OCI-LY7 (cell line): ENCODE data around the gene ZNF415.

ENCODE experiments used
- CTCF ChIP-seq: fragments of 200-600 bp; sonication (generic); conservative IDR thresholded peaks from 2 replicates; pipeline ENCODE4 v1.5.1; 2014; ENCODE audit warnings: mild to moderate bottlenecking, antibody characterized with exemption, low read length, moderate library complexity, mixed read lengths
- EZH2phosphoT487 ChIP-seq: fragments of 200-600 bp; sonication (generic); IDR thresholded peaks from 2 replicates; pipeline ENCODE4 v1.6.1; 2018; ENCODE audit warnings: low read depth, borderline replicate concordance, mild to moderate bottlenecking, mixed run types, antibody characterized with exemption, low read length, moderate library complexity, mixed read lengths

DNA sequence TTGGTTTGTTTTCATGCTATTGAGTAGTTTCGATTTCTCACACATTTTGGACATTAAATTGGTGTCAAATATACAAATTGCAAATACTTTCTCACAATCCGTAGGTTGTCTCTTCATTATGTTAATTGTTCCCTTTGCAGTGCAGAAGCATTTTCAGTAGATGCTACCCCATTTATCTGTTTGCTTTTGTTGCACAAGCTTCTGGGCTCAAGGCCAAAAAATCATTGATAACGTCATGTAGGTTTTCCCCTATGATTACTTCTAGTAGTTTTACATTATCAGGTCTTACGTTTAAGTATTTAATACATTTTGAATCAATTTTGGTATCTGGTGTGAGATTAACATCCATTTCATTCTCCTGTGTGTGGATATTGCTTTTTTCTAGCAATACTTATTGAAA is 40.2 kb upstream of the ZNF415 start:
- no peak for TF ChIP-seq CTCF
- no peak for TF ChIP-seq EZH2phosphoT487
